WTC11 (cell line): Measurements from ENCODE around the gene CFAP119. TPM values are rescaled to one million over a fixed set of nuclear protein-coding genes. Genes with fewer than 3 reads are reported as not detected.

Experiments
- ATAC-seq: fragments of 200-7000 bp; cut with Tn5 transposase; 2 replicates; pipeline ENCODE4 v1.10.0; 2021; ENCODE audit warnings: mild to moderate bottlenecking, moderate library complexity
- CTCF ChIA-PET: fragments of 300-600 bp; sonication (Branson Sonifier 250); formaldehyde crosslinking; loops from one replicate; lab custom pipeline; 2021; ENCODE audit warnings: antibody characterized with exemption; lab: Charles Lee
- POLR2A ChIA-PET: fragments of 350-600 bp; sonication (Branson Sonifier 250); formaldehyde crosslinking; loops from one replicate; lab custom pipeline; 2021; ENCODE audit warnings: antibody characterized with exemption; lab: Charles Lee
- DNase-seq: peaks from one replicate; pipeline ENCODE4 v3.0.0; 2021; ENCODE audit warnings: low spot score
- H3K27ac Mint-ChIP-seq: 2 replicates; pipeline ENCODE4 v1.8.0; 2021; ENCODE audit warnings: mixed read lengths
- H3K27me3 Mint-ChIP-seq: 2 replicates; pipeline ENCODE4 v1.8.0; 2021; ENCODE audit warnings: low read depth, mild to moderate bottlenecking, moderate library complexity, mixed read lengths
- H3K36me3 Mint-ChIP-seq: 2 replicates; pipeline ENCODE4 v1.8.0; 2021; ENCODE audit warnings: mixed read lengths
- H3K4me1 Mint-ChIP-seq: 2 replicates; pipeline ENCODE4 v1.8.0; 2022; ENCODE audit warnings: mixed read lengths
- H3K4me3 Mint-ChIP-seq: 2 replicates; pipeline ENCODE4 v1.8.0; 2021; ENCODE audit warnings: mild to moderate bottlenecking, moderate library complexity, mixed read lengths
- H3K9me3 Mint-ChIP-seq: 2 replicates; pipeline ENCODE4 v1.8.0; 2021; ENCODE audit warnings: mixed read lengths
- AFF4 ChIP-seq: sonication (generic); formaldehyde crosslinking; IDR thresholded peaks from 2 replicates; pipeline ENCODE4 v1.8.1; 2023; ENCODE audit warnings: mild to moderate bottlenecking, missing genetic modification reagents, borderline replicate concordance
- ESRRA ChIP-seq: sonication (generic); formaldehyde crosslinking; IDR thresholded peaks from 2 replicates; pipeline ENCODE4 v1.8.1; 2022; ENCODE audit warnings: mild to moderate bottlenecking, missing genetic modification reagents, borderline replicate concordance
- GRHL2 ChIP-seq: fragments of 250-450 bp; sonication (Bioruptor Pico); IDR thresholded peaks from 2 replicates; pipeline ENCODE4 v1.8.0; 2022; ENCODE audit warnings: mild to moderate bottlenecking, moderate library complexity; ENCODE audit not compliant: insufficient replicate concordance, severe bottlenecking
- GTF2I ChIP-seq: fragments of 250-450 bp; sonication (Bioruptor Pico); conservative IDR thresholded peaks from 2 replicates; pipeline ENCODE4 v1.4.0; 2021; ENCODE audit warnings: mild to moderate bottlenecking
- HMGA2 ChIP-seq: fragments of 250-450 bp; sonication (Bioruptor Pico); IDR thresholded peaks from 2 replicates; pipeline ENCODE4 v1.4.0; 2021; ENCODE audit warnings: mild to moderate bottlenecking, moderate library complexity
- NR3C1 ChIP-seq: sonication (generic); formaldehyde crosslinking; conservative IDR thresholded peaks from 2 replicates; pipeline ENCODE4 v1.8.1; 2023; ENCODE audit warnings: low read depth, mild to moderate bottlenecking, missing genetic modification reagents
- SMAD4 ChIP-seq: sonication (generic); formaldehyde crosslinking; IDR thresholded peaks from 2 replicates; pipeline ENCODE4 v1.8.0; 2022; ENCODE audit warnings: mild to moderate bottlenecking, missing genetic modification reagents
- SP1 ChIP-seq: sonication (generic); formaldehyde crosslinking; conservative IDR thresholded peaks from 2 replicates; pipeline ENCODE4 v1.8.1; 2022; ENCODE audit warnings: missing genetic modification reagents
- TEAD1 ChIP-seq: sonication (generic); formaldehyde crosslinking; IDR thresholded peaks from 2 replicates; pipeline ENCODE4 v1.8.0; 2022; ENCODE audit warnings: mild to moderate bottlenecking, missing genetic modification reagents
- TP53 ChIP-seq: sonication (generic); formaldehyde crosslinking; IDR thresholded peaks from 2 replicates; pipeline ENCODE4 v1.8.1; 2023; ENCODE audit warnings: mild to moderate bottlenecking, missing genetic modification reagents
- ZNF512 ChIP-seq: sonication (generic); formaldehyde crosslinking; IDR thresholded peaks from 2 replicates; pipeline ENCODE4 v1.8.1; 2022; ENCODE audit warnings: missing genetic modification reagents, borderline replicate concordance
- ZNF671 ChIP-seq: fragments of 250-450 bp; sonication (Bioruptor Pico); IDR thresholded peaks from 2 replicates; pipeline ENCODE4 v1.8.0; 2021; ENCODE audit warnings: mild to moderate bottlenecking
- total RNA-seq: library from RNA; stranded (reverse); gene quantifications from 3 replicates; pipeline ENCODE4 v1.2.3, GENCODE V29; 2021
- TF ChIP-seq, protein P1 (sequence below): sonication (generic); formaldehyde crosslinking; IDR thresholded peaks from 2 replicates; pipeline ENCODE4 v1.8.1; 2022; ENCODE audit warnings: low read depth, missing genetic modification reagents, borderline replicate concordance
- TF ChIP-seq, protein P2 (sequence below): sonication (generic); formaldehyde crosslinking; IDR thresholded peaks from 2 replicates; pipeline ENCODE4 v1.8.1; 2022; ENCODE audit warnings: mild to moderate bottlenecking, missing genetic modification reagents, moderate library complexity, borderline replicate concordance
- TF ChIP-seq, protein P3 (sequence below): sonication (generic); formaldehyde crosslinking; conservative IDR thresholded peaks from 2 replicates; pipeline ENCODE4 v1.8.1; 2023; ENCODE audit warnings: mild to moderate bottlenecking, low read depth, missing genetic modification reagents, moderate library complexity

The CFAP119 gene
- total RNA-seq, 1 experiment from 2014 or later, result 6.6 TPM

DNA sequence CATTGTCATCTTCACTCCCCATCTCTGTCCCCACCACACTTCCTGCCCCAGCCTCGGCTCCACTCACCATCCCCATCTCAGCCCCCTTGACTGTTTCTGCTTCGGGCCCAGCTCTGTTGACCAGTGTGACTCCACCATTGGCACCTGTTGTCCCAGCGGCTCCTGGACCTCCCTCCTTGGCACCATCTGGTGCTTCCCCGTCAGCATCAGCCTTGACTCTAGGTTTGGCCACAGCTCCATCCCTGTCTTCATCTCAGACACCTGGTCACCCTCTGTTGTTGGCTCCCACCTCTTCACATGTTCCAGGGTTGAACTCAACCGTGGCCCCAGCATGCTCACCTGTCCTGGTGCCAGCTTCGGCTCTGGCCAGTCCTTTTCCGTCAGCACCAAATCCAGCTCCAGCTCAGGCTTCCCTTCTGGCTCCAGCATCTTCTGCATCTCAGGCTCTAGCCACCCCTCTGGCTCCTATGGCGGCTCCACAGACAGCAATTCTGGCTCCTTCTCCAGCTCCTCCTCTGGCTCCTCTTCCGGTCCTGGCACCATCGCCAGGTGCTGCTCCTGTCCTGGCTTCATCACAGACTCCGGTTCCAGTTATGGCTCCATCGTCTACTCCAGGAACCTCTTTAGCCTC lies 38.0 kb downstream of the CFAP119 start:
- H3K27me3 Mint-ChIP-seq, result no peaks in the 10 kb centered on the region
- no peak overlapping the region for H3K4me3 Mint-ChIP-seq
- H3K9me3 Mint-ChIP-seq, result no peaks in the 10 kb centered on the region
- peaks cover 74% of the 10 kb centered on the region for H3K36me3 Mint-ChIP-seq
- ATAC-seq (no peak), DNase-seq (no peak)
- H3K4me1 Mint-ChIP-seq, result peaks cover 12% of the 10 kb centered on the region
- ChIA-PET POLR2A (interaction anchor here (0.5 kb wide), 1 partner anchor 12 kb away, joined by 4 read pairs; no protein-coding TSS in a partner anchor), CTCF (interaction anchor here (0.8 kb wide), 1 partner anchor 30 kb away, joined by 3 read pairs; no protein-coding TSS in a partner anchor)
- H3K27ac Mint-ChIP-seq, result no peak overlapping the region
- TF ChIP-seq AFF4 (CRISPR knock-in tag), result no peak
- TF ChIP-seq, protein P1, sequence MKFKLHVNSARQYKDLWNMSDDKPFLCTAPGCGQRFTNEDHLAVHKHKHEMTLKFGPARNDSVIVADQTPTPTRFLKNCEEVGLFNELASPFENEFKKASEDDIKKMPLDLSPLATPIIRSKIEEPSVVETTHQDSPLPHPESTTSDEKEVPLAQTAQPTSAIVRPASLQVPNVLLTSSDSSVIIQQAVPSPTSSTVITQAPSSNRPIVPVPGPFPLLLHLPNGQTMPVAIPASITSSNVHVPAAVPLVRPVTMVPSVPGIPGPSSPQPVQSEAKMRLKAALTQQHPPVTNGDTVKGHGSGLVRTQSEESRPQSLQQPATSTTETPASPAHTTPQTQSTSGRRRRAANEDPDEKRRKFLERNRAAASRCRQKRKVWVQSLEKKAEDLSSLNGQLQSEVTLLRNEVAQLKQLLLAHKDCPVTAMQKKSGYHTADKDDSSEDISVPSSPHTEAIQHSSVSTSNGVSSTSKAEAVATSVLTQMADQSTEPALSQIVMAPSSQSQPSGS, result no peak

DNA sequence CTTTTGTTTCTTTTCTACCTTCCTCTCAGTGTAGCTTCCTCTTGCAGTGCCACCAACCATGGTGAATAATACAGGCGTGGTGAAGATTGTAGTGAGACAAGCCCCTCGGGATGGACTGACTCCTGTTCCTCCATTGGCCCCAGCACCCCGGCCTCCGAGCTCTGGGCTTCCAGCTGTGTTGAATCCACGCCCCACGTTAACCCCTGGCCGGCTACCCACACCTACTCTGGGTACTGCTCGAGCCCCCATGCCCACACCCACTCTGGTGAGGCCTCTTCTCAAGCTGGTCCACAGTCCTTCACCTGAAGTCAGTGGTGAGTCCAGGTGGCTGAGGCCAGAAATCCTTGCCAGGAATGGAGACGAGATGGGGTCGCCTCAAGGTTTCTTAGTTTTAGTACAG lies 38.9 kb downstream of the CFAP119 start:
- H3K27me3 Mint-ChIP-seq, result no peaks in the 10 kb centered on the region
- H3K4me1 Mint-ChIP-seq, result peaks cover 3% of the 10 kb centered on the region
- H3K9me3 Mint-ChIP-seq, result no peaks in the 10 kb centered on the region
- POLR2A ChIA-PET, result no interaction called here
- DNase-seq (no peak), ATAC-seq (no peak)
- no peak overlapping the region for H3K4me3 Mint-ChIP-seq
- TF ChIP-seq, protein P2, sequence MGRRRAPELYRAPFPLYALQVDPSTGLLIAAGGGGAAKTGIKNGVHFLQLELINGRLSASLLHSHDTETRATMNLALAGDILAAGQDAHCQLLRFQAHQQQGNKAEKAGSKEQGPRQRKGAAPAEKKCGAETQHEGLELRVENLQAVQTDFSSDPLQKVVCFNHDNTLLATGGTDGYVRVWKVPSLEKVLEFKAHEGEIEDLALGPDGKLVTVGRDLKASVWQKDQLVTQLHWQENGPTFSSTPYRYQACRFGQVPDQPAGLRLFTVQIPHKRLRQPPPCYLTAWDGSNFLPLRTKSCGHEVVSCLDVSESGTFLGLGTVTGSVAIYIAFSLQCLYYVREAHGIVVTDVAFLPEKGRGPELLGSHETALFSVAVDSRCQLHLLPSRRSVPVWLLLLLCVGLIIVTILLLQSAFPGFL (CRISPR knock-in tag), result no peak
- no peak for TF ChIP-seq TP53 (CRISPR knock-in tag)
- no peak for TF ChIP-seq SP1
- TF ChIP-seq GRHL2 (CRISPR knock-in tag), result no peak
- TF ChIP-seq ESRRA, result no peak
- no peak for TF ChIP-seq ZNF671
- TF ChIP-seq, protein P3, sequence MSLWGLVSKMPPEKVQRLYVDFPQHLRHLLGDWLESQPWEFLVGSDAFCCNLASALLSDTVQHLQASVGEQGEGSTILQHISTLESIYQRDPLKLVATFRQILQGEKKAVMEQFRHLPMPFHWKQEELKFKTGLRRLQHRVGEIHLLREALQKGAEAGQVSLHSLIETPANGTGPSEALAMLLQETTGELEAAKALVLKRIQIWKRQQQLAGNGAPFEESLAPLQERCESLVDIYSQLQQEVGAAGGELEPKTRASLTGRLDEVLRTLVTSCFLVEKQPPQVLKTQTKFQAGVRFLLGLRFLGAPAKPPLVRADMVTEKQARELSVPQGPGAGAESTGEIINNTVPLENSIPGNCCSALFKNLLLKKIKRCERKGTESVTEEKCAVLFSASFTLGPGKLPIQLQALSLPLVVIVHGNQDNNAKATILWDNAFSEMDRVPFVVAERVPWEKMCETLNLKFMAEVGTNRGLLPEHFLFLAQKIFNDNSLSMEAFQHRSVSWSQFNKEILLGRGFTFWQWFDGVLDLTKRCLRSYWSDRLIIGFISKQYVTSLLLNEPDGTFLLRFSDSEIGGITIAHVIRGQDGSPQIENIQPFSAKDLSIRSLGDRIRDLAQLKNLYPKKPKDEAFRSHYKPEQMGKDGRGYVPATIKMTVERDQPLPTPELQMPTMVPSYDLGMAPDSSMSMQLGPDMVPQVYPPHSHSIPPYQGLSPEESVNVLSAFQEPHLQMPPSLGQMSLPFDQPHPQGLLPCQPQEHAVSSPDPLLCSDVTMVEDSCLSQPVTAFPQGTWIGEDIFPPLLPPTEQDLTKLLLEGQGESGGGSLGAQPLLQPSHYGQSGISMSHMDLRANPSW (CRISPR knock-in tag), result no peak
- TF ChIP-seq HMGA2 (CRISPR knock-in tag), result no peak
- TF ChIP-seq TEAD1, result no peak
- no peak for TF ChIP-seq NR3C1
- TF ChIP-seq SMAD4, result no peak
- TF ChIP-seq ZNF512 (CRISPR knock-in tag), result no peak
- TF ChIP-seq GTF2I (CRISPR knock-in tag), result no peak
- no peak overlapping the region for H3K27ac Mint-ChIP-seq
- CTCF ChIA-PET, result interaction anchor here (0.6 to 1.1 kb wide), 2 partner anchors 20 to 179 kb away, joined by 4 to 5 read pairs; no protein-coding TSS in a partner anchor
- peaks cover 75% of the 10 kb centered on the region for H3K36me3 Mint-ChIP-seq
